A549 (cell line): ENCODE results near the gene PURB. TPM values are rescaled to one million over a fixed set of nuclear protein-coding genes. Genes with fewer than 3 reads are reported as not detected.
A peak's percentile ranks its signal among the peaks of the same experiment; 100 is the strongest.

Source experiments
- ATAC-seq, 2 experiments: fragments of 200-7000 bp in 1 of 2; fragments of >200 bp in 1 of 2; cut with Nextera tagmentation in 1 of 2; cut with Tn5 transposase in 1 of 2; 3 replicates each; pipeline versions ENCODE4 v1.8.0 to v1.9.1; 2018 to 2020; ENCODE audit warnings: mild to moderate bottlenecking in 1 of 2, moderate library complexity in 1 of 2
- CTCF ChIA-PET: fragments of 300-600 bp; sonication (Branson Sonifier 250); formaldehyde crosslinking; extraction: SDS; loops from one replicate; lab custom pipeline; 2021; ENCODE audit warnings: antibody characterized with exemption, inconsistent platforms; lab: Yijun Ruan, JAX
- POLR2A ChIA-PET: fragments of 350-600 bp; formaldehyde crosslinking; extraction: SDS; loops from one replicate; lab custom pipeline; 2021; ENCODE audit warnings: antibody characterized with exemption, inconsistent platforms; lab: Yijun Ruan, JAX
- DNase-seq, 2 experiments: peaks; one replicate each; pipeline versions ENCODE4 v3.0.0 to v3.0.0-alpha.2; 2011 to 2016; ENCODE audit warnings: low read depth in 1 of 2, low spot score in 1 of 2
- FAIRE-seq: peaks from 2 replicates; lab custom pipeline; 2011; peaks lifted over from hg19 to GRCh38; lab: Jason Lieb, UNC
- H3K27ac ChIP-seq, 2 experiments: fragments of >200 bp; sonication (Bioruptor Twin); formaldehyde crosslinking; 3 replicates each; pipeline ENCODE4 v1.5.1; 2016 to 2017
- H3K4me1 ChIP-seq: fragments of >200 bp; sonication (Bioruptor Twin); formaldehyde crosslinking; 3 replicates; pipeline ENCODE4 v1.6.1; 2016
- H3K4me2 ChIP-seq: fragments of >200 bp; sonication (Bioruptor Twin); formaldehyde crosslinking; 3 replicates; pipeline ENCODE4 v1.6.1; 2016
- H3K4me3 ChIP-seq: fragments of >200 bp; sonication (Bioruptor Twin); formaldehyde crosslinking; 3 replicates; pipeline ENCODE4 v1.5.1; 2016
- H3K9me3 ChIP-seq: fragments of >200 bp; sonication (Bioruptor Twin); formaldehyde crosslinking; 3 replicates; pipeline ENCODE4 v1.6.1; 2016
- BHLHE40 ChIP-seq: IDR thresholded peaks from 2 replicates; pipeline ENCODE4 v1.6.1; 2012; ENCODE audit warnings: low read depth, low read length, inconsistent platforms
- EHMT2 ChIP-seq: fragments of 200-600 bp; sonication (generic); IDR thresholded peaks from 2 replicates; pipeline ENCODE4 v1.6.1; 2016; ENCODE audit warnings: antibody characterized with exemption, low read depth, mild to moderate bottlenecking, moderate library complexity
- HOXA7 ChIP-seq: fragments of 250-450 bp; sonication (Bioruptor Pico); IDR thresholded peaks from 2 replicates; pipeline ENCODE4 v1.5.0; 2020; ENCODE audit warnings: mild to moderate bottlenecking, moderate library complexity
- JUN ChIP-seq, 2 experiments: fragments of >200 bp; sonication (Bioruptor Twin); formaldehyde crosslinking; IDR thresholded peaks; 2 replicates in 1 of 2; 3 replicates in 1 of 2; pipeline ENCODE4 v1.6.1; 2016 to 2017
- JUNB ChIP-seq: fragments of >200 bp; sonication (Bioruptor Twin); formaldehyde crosslinking; IDR thresholded peaks from 2 replicates; pipeline ENCODE4 v1.6.1; 2016
- MAFK ChIP-seq: fragments of 450-650 bp; IDR thresholded peaks from 2 replicates; pipeline ENCODE4 v1.6.1; 2014; ENCODE audit not compliant: partially characterized antibody
- NFE2L2 ChIP-seq: fragments of 150-350 bp; conservative IDR thresholded peaks from 2 replicates; pipeline ENCODE4 v1.6.1; 2014; ENCODE audit warnings: low read length
- POLR2A ChIP-seq: IDR thresholded peaks from 2 replicates; pipeline ENCODE4 v1.6.1; 2012; ENCODE audit warnings: mild to moderate bottlenecking, low read length
- RFX5 ChIP-seq: fragments of 450-650 bp; IDR thresholded peaks from 2 replicates; pipeline ENCODE4 v1.7.1; 2014; ENCODE audit warnings: antibody characterized with exemption, mild to moderate bottlenecking, moderate library complexity
- SREBF2 ChIP-seq: fragments of 450-650 bp; IDR thresholded peaks from 2 replicates; pipeline ENCODE4 v1.6.1; 2014; ENCODE audit warnings: mild to moderate bottlenecking, moderate library complexity
- WGBS: methylation state at CpG from one replicate; pipeline ENCODE4 v1.1.6; 2017; ENCODE audit errors: missing lambda C conversion rate; 5-methylcytosine and 5-hydroxymethylcytosine counted together
- polyA plus RNA-seq, 4 experiments: library from polyadenylated mRNA; depleted of rRNA in 3 of 4; stranded (reverse); fragments of >200 nt; fragmentation: RNase III in 1 of 4; extraction: RNeasy Plus Mini Kit Qiagen cat#74134 plus additional on column Dnase treatment in 1 of 4; gene quantifications; 2 replicates in 3 of 4; 3 replicates in 1 of 4; pipeline ENCODE4 v1.2.3, GENCODE V29; 2011 to 2017
- TF ChIP-seq, protein P1 (sequence below): fragments of 250-450 bp; sonication (Bioruptor Pico); IDR thresholded peaks from 2 replicates; pipeline ENCODE4 v1.5.0; 2020; ENCODE audit warnings: low read depth, mild to moderate bottlenecking, moderate library complexity
- TF ChIP-seq, protein P2 (sequence below): IDR thresholded peaks from 2 replicates; pipeline ENCODE4 v1.6.1; 2012
- TF ChIP-seq, protein P3 (sequence below): IDR thresholded peaks from 2 replicates; pipeline ENCODE4 v1.6.1; 2012
- TF ChIP-seq, protein P4 (sequence below): fragments of 250-450 bp; sonication (Bioruptor Pico); IDR thresholded peaks from 2 replicates; pipeline ENCODE4 v1.5.0; 2021; ENCODE audit warnings: mild to moderate bottlenecking, moderate library complexity, borderline replicate concordance

Gene PURB
- polyA plus RNA-seq, 2 of the 4 experiments (the other 2 are of a cell fraction): 5.7 to 10.4 TPM

DNA sequence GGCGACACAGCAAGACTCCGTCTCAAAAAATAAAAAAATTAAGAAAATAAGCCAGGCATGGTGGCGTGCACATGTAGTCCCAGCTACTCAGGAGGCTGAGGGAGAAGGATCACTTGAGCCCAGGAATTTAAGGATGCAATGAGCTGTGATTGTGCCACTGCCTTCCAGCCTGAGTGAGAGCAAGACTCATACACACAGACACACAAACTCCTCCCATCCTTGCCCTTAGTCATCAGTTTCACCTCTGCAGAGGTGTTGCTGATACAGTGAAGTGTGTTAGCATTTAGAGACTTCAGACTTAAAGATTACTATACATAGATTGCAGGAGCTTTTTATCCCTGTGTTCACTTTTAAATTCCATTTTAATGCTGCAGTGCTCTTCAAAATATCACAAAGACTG, 31.9 kb downstream of the PURB start:
- Histone ChIP-seq H3K27ac (no peak overlapping the region), H3K4me3 (no peak overlapping the region), H3K4me1 (peaks cover 7% of the 10 kb centered on the region), H3K4me2 (peak overlapping the region; percentile 15; the same call in 1 of the 3 replicates), H3K9me3 (no peaks in the 10 kb centered on the region)
- FAIRE-seq (no peak), ATAC-seq (no peak), DNase-seq (peak in 1 of 2 experiments; percentile 17)
- POLR2A ChIA-PET: no interaction called here
- CTCF ChIA-PET: interaction anchor here (0.9 kb wide), 1 partner anchor 23 kb away, joined by 4 read pairs; no protein-coding TSS in a partner anchor
- WGBS: 58% methylated on average over 3 of the region's 3 CpGs
- TF ChIP-seq MAFK (peak; percentile 38), JUN (IDR thresholded peaks at IDR 0.05) (no peak)

DNA sequence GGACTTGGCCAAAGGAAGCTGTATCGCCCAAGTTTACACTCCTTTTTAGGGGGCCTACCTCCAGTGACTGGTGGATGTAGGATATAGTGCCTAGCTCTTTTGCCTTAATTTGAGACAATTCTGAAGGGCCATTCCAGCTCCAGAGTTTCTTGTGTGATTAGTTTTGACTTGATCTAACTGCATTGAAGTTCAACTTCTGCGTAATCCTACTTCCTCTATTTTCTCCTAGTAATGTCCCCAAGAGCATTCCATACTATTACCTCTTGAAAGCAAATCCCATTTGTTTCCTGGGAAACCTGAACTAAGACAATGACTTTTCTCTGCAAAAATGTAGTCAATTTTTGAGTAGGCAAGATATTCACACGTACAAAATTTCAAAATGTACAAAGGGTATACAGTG, 32.7 kb downstream of the PURB start:
- no peak overlapping the region for H3K27ac ChIP-seq
- no peak overlapping the region for H3K4me2 ChIP-seq
- no peaks in the 10 kb centered on the region for H3K9me3 ChIP-seq
- TF ChIP-seq JUNB (no peak), MAFK (no peak), RFX5 (no peak), EHMT2 (no peak), NFE2L2 (no peak)
- TF ChIP-seq, protein P1, sequence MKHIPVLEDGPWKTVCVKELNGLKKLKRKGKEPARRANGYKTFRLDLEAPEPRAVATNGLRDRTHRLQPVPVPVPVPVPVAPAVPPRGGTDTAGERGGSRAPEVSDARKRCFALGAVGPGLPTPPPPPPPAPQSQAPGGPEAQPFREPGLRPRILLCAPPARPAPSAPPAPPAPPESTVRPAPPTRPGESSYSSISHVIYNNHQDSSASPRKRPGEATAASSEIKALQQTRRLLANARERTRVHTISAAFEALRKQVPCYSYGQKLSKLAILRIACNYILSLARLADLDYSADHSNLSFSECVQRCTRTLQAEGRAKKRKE (CRISPR knock-in tag): no peak
- POLR2A ChIA-PET: no interaction called here
- DNase-seq (no peak), FAIRE-seq (no peak), ATAC-seq (no peak)
- H3K4me3 ChIP-seq: no peak overlapping the region
- CTCF ChIA-PET: interaction anchor here (0.9 to 1.4 kb wide), 2 partner anchors 70 to 284 kb away, joined by 3 to 5 read pairs; no protein-coding TSS in a partner anchor
- 91% methylated on average over 3 of the region's 3 CpGs for WGBS
- peaks cover 7% of the 10 kb centered on the region for H3K4me1 ChIP-seq

DNA sequence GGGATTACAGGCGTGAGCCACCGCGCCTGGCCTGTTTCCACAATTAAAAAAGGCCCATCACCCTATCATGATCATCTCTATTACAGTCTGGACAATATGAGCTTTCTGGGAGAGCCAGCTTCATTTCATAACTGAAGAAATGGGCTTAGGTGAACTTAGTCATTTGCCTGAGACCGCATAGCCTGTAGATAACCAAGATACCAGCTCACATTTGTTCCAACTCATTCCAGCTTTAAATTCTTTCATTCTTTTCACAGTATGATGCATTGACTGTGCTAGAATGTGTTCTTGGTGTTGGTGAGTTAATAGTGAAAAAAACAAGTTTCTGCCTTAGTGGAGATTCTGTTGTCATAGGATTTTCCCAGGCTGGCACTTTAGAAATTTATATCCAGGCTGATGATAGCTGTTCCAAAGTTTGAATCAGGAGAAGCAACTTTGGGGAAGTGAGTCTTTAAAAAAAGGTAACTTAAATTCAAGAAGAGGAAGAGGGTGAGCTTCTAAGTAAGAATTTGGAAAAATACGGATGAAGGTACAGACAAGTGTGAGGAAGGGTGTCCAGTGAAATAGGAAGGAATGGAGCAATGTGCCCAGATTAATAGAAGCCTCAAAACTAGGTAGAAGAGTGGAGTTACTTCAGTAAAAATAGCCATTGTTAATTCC, 35.3 kb downstream of the PURB start:
- no peak overlapping the region for H3K27ac ChIP-seq
- peaks cover 14% of the 10 kb centered on the region for H3K4me1 ChIP-seq
- FAIRE-seq (no peak), ATAC-seq (no peak), DNase-seq (no peak)
- TF ChIP-seq, protein P2, sequence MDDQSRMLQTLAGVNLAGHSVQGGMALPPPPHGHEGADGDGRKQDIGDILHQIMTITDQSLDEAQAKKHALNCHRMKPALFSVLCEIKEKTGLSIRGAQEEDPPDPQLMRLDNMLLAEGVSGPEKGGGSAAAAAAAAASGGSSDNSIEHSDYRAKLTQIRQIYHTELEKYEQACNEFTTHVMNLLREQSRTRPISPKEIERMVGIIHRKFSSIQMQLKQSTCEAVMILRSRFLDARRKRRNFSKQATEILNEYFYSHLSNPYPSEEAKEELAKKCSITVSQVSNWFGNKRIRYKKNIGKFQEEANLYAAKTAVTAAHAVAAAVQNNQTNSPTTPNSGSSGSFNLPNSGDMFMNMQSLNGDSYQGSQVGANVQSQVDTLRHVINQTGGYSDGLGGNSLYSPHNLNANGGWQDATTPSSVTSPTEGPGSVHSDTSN: no peak
- TF ChIP-seq SREBF2 (no peak), POLR2A (no peak), BHLHE40 (no peak), EHMT2 (no peak), HOXA7 (CRISPR knock-in tag) (no peak)
- TF ChIP-seq, protein P3, sequence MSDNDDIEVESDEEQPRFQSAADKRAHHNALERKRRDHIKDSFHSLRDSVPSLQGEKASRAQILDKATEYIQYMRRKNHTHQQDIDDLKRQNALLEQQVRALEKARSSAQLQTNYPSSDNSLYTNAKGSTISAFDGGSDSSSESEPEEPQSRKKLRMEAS: no peak
- TF ChIP-seq, protein P4, sequence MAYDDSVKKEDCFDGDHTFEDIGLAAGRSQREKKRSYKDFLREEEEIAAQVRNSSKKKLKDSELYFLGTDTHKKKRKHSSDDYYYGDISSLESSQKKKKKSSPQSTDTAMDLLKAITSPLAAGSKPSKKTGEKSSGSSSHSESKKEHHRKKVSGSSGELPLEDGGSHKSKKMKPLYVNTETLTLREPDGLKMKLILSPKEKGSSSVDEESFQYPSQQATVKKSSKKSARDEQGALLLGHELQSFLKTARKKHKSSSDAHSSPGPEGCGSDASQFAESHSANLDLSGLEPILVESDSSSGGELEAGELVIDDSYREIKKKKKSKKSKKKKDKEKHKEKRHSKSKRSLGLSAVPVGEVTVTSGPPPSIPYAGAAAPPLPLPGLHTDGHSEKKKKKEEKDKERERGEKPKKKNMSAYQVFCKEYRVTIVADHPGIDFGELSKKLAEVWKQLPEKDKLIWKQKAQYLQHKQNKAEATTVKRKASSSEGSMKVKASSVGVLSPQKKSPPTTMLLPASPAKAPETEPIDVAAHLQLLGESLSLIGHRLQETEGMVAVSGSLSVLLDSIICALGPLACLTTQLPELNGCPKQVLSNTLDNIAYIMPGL (CRISPR knock-in tag): no peak
- no peak overlapping the region for H3K4me3 ChIP-seq
- ChIA-PET CTCF (interaction anchor here (1.8 to 5.3 kb wide), 3 partner anchors 35 to 286 kb away, joined by 4 to 29 read pairs (median 5); partner anchors contain the start of gene PURB), POLR2A (interaction anchor here (3.2 kb wide), 1 partner anchor 262 kb away, joined by 11 read pairs; the partner anchor contains the start of gene TBRG4)
- 89% methylated on average over 5 of the region's 5 CpGs for WGBS
- H3K9me3 ChIP-seq: no peaks in the 10 kb centered on the region
- H3K4me2 ChIP-seq: no peak overlapping the region
